Measurements from ENCODE around the gene ETS1. TPM values are rescaled to one million over a fixed set of nuclear protein-coding genes. Genes with fewer than 3 reads are reported as not detected.
"Not testable (repeated sequence)": the region's sequence is repeated elsewhere in the genome, so short reads cannot be mapped to it uniquely, and the experiment has no call there.

Gene ETS1
- total RNA-seq, 2 experiments from 2014 or later: 436 to 444 TPM

DNA sequence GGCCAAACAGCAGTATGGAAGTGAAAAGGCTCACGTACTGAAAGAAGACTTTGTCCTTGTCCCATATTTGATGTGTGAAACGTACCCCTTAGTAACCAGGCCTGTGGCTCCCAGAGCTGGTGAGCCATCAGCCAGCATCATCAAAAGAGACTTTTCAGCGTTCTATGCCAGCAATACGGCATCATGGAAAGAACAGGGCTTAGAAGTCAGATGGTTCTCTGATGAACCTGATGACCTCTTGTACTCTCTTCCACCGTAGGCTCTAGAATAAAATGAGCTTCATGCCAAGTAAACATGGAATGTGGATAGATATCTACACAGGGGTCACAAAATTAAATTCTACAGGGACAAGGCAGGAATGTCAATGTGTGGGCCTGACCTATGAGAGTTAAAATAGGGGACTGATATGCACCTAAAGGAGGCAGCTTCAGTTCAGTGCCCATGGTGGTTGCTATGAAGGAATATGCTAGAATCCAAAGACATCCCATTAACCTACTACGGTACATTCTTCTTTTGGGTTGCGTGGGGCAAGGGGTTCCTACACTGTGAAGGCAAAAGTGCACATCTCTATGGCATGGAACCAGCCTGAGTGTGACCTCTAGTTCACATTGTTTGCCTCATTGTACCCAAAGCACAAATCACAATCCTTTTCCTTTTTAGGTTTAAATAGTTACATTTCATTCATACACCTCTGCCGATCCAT, 130.6 kb downstream of the ETS1 start:
- POLR2A ChIA-PET: interaction anchor here (0.7 to 0.9 kb wide), 2 partner anchors 8 to 65 kb away, joined by 3 to 4 read pairs; no protein-coding TSS in a partner anchor
- CTCF ChIA-PET: interaction anchor here (0.9 to 1.9 kb wide), 4 partner anchors 10 to 284 kb away, joined by 3 to 6 read pairs (median 4); no protein-coding TSS in a partner anchor
- peak overlapping the region; percentile 50 for H3K27ac Mint-ChIP-seq
- no peaks in the 10 kb centered on the region for H3K27me3 Mint-ChIP-seq
- H3K9me3 Mint-ChIP-seq: no peaks in the 10 kb centered on the region
- H3K4me3 Mint-ChIP-seq: no peak overlapping the region
- H3K4me1 Mint-ChIP-seq (ENCODE audit: low read depth): peaks cover 69% of the 10 kb centered on the region
- intact Hi-C loops (cut with micrococcal nuclease): no loop called here
- no peak for DNase-seq
- peaks cover 65% of the 10 kb centered on the region for H3K36me3 Mint-ChIP-seq

GRCh38 chr11:128455766-128456165, 131.6 kb downstream of the ETS1 start:
- POLR2A ChIA-PET: no interaction called here
- peaks cover 56% of the 10 kb centered on the region for H3K36me3 Mint-ChIP-seq
- H3K9me3 Mint-ChIP-seq: no peaks in the 10 kb centered on the region
- intact Hi-C loops (cut with micrococcal nuclease): no loop called here
- peaks cover 67% of the 10 kb centered on the region for H3K4me1 Mint-ChIP-seq (ENCODE audit: low read depth)
- no peaks in the 10 kb centered on the region for H3K27me3 Mint-ChIP-seq
- no peak for DNase-seq
- H3K27ac Mint-ChIP-seq: peak overlapping the region; percentile 50
- H3K4me3 Mint-ChIP-seq: peak overlapping the region; percentile 3
- CTCF ChIA-PET: interaction anchor here (0.9 kb wide), 1 partner anchor 175 kb away, joined by 3 read pairs; no protein-coding TSS in a partner anchor

DNA sequence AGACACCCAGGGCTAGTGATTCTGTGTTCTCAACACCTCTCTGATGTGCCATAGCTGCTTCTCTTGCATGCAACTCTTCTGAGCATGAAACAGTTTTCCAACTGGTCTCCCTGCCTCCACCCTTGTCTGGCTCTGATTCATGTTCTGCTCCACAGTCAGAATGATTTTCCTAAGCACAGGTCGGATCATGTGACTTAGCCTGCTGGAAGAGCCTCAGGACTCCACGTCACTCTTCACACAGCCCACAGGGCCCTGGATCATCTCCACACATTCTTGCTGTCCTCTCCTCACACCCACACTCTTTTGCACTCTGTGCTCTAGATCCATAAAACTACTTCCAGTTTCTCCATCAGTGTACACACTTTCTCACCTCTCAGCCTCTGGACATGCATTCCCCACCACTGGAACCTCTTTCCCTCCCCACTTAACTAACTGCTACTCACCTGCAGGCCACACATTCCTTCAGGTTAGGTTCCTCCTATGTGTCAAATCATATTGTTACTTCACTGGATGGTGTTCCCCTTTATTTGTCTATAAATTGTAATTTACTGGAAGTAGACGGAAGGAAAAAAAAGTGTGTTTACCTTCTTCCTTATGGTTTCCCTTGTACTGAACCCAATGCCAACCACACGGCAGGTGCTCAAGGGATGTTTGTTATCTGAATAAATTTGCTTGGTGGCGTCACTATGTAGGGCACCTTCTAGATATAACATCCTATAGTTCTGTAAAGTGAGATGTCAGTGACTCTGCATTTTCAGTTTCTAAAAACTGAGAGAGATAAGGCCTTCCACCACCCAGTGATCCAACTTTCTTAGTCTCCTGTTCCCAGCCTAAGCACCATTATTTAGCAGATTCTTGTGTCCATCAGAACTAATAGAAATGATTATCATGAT, 133.7 kb downstream of the ETS1 start:
- Mint-ChIP-seq H3K4me1 (ENCODE audit: low read depth) (peaks cover 62% of the 10 kb centered on the region), H3K4me3 (no peak overlapping the region), H3K27me3 (no peaks in the 10 kb centered on the region), H3K27ac (peak overlapping the region; percentile 24), H3K9me3 (no peaks in the 10 kb centered on the region), H3K36me3 (peaks cover 38% of the 10 kb centered on the region)
- intact Hi-C loops (cut with micrococcal nuclease): no loop called here
- DNase-seq: no peak
- CTCF ChIA-PET: interaction anchor here (1.2 kb wide), 1 partner anchor 44 kb away, joined by 4 read pairs; no protein-coding TSS in a partner anchor
- POLR2A ChIA-PET: interaction anchor here (1.1 to 1.4 kb wide), 3 partner anchors 51 to 78 kb away, joined by 4 to 5 read pairs (median 4); no protein-coding TSS in a partner anchor

DNA sequence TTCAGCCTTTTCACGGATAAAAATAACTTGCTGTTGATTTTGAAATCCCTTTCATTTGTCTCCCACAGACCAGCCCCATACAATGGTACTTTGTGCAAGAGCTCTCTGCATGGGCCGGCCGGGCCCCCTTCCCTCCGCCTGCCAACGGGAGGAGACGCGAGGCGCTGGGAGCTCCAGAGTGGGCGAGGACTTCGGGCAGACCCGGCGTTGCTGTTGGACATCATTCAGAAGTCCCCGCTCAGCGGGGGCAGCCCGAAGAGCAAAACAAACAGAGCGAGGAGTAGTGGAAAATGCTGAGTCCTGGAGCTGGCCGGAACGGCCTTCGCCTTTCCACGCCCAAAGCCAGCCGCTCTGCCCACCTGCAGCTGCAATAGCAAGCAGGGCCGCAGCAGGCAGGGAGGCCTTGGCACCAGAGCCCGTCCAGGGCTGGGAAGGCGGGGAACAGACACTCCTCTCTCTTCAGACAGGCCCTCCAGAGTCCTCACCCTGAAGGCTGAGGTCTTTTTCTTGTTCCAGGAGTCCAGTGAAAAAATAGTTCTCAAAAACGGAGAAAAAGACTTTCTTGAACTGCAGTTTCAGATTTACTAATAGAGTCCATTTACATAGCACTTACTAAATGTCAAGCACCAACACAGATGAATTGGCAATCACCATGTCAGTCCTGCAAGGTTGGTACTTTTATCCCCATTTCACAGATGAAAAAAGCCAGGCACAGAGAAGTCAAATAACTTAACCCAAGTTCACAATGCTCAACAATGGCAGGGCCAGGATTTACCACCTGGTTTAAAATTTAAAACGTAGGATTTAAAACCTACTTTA, 135.5 kb downstream of the ETS1 start:
- POLR2A ChIA-PET: interaction anchor here (1.2 kb wide), 1 partner anchor 49 kb away, joined by 4 read pairs; no protein-coding TSS in a partner anchor
- peak overlapping the region; percentile 16 for H3K27ac Mint-ChIP-seq
- H3K36me3 Mint-ChIP-seq: peaks cover 21% of the 10 kb centered on the region
- peaks cover 69% of the 10 kb centered on the region for H3K4me1 Mint-ChIP-seq (ENCODE audit: low read depth)
- intact Hi-C loops (cut with micrococcal nuclease): no loop called here
- no peak overlapping the region for H3K4me3 Mint-ChIP-seq
- no peak for DNase-seq
- CTCF ChIA-PET: interaction anchor here (0.5 to 1.3 kb wide), 4 partner anchors 43 to 256 kb away, joined by 3 to 5 read pairs (median 4); no protein-coding TSS in a partner anchor
- no peaks in the 10 kb centered on the region for H3K9me3 Mint-ChIP-seq
- H3K27me3 Mint-ChIP-seq: no peaks in the 10 kb centered on the region

GRCh38 chr11:128450882-128451651, 136.3 kb downstream of the ETS1 start:
- ChIA-PET POLR2A (no interaction called here), CTCF (interaction anchor here (1.1 kb wide), 1 partner anchor 21 kb away, joined by 3 read pairs; no protein-coding TSS in a partner anchor)
- Mint-ChIP-seq H3K4me1 (ENCODE audit: low read depth) (peaks cover 68% of the 10 kb centered on the region), H3K9me3 (peaks cover 1% of the 10 kb centered on the region), H3K36me3 (peaks cover 13% of the 10 kb centered on the region), H3K27me3 (no peaks in the 10 kb centered on the region), H3K4me3 (no peak overlapping the region), H3K27ac (no peak overlapping the region)
- intact Hi-C loops (cut with micrococcal nuclease): no loop called here
- no peak for DNase-seq

DNA sequence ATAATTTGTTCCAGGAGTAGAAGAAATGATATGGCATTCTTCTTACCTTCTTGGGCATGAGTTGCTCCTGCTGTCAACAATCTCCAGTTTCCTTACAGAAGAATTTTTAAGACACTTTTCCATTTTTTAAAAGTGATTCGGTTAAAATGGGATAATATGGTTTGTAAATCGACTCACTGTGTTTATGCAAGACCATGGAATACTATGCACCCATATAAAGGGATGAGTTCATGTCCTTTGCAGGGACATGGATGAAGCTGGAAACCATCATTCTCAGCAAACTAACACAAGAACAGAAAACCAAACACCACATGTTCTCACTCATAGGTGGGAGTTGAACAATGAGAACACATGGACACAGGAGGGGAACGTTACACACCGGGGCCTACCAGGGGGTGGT, 136.9 kb downstream of the ETS1 start:
- POLR2A ChIA-PET; H3K27me3 Mint-ChIP-seq; H3K4me3 Mint-ChIP-seq; H3K36me3 Mint-ChIP-seq; H3K9me3 Mint-ChIP-seq; H3K27ac Mint-ChIP-seq; intact Hi-C loops (cut with micrococcal nuclease); DNase-seq: not testable (repeated sequence)
- CTCF ChIA-PET: interaction anchor here (1.1 to 1.3 kb wide), 3 partner anchors 21 to 182 kb away, joined by 3 to 4 read pairs (median 3); no protein-coding TSS in a partner anchor
- H3K4me1 Mint-ChIP-seq (ENCODE audit: low read depth): peaks cover 65% of the 10 kb centered on the region

GRCh38 chr11:128448981-128449713, 138.2 kb downstream of the ETS1 start:
- CTCF ChIA-PET: interaction anchor here (0.6 to 1.3 kb wide), 5 partner anchors 26 to 291 kb away, joined by 3 to 4 read pairs (median 3); no protein-coding TSS in a partner anchor
- no peak overlapping the region for H3K27ac Mint-ChIP-seq
- H3K4me1 Mint-ChIP-seq (ENCODE audit: low read depth): peaks cover 54% of the 10 kb centered on the region
- intact Hi-C loops (cut with micrococcal nuclease): loop anchor here (1.0 to 5.0 kb wide), 2 partner anchors 72 to 159 kb away; no protein-coding TSS in a partner anchor
- H3K36me3 Mint-ChIP-seq: peaks cover 5% of the 10 kb centered on the region
- peaks cover 11% of the 10 kb centered on the region for H3K9me3 Mint-ChIP-seq
- H3K4me3 Mint-ChIP-seq: no peak overlapping the region
- POLR2A ChIA-PET: interaction anchor here (1.3 to 1.5 kb wide), 2 partner anchors 20 to 159 kb away, joined by 3 to 5 read pairs; no protein-coding TSS in a partner anchor
- H3K27me3 Mint-ChIP-seq: no peaks in the 10 kb centered on the region
- DNase-seq: no peak

DNA sequence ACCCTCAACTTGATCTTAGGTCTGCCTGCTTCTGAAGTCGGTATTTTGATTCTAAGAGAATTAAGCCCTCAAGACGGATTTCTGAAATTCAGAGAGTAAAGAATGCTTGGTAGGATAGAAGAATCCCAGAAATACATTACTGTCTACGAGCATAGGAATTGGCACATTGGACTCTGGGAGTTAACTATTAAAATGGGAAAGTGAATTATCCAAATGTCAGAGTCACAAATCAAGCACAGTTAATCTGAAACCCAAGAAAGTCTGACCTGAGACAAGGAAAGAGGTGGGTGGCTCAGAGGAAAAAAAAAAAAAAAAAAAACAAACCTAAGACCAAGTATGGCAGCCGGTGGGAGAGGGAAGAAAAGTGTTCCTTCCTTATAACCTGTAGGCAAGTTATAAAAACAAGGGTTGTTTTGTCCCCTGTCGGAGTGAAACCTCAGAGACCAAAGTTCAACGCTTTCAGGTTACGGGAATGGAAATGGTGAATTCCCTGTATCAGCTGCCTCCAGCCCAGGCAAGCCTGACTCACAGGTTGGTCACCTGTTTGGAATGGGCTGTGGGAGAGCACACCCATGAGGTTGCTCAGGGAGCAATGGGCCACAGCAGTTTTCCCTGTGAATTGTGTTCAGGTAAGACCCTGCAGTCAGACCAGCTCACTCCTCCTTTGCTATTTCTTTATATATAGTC, 139.0 kb downstream of the ETS1 start:
- Mint-ChIP-seq H3K27ac (no peak overlapping the region), H3K36me3 (peaks cover 3% of the 10 kb centered on the region), H3K27me3 (no peaks in the 10 kb centered on the region), H3K4me1 (ENCODE audit: low read depth) (peaks cover 46% of the 10 kb centered on the region), H3K4me3 (no peak overlapping the region), H3K9me3 (peaks cover 11% of the 10 kb centered on the region)
- DNase-seq: no peak
- ChIA-PET POLR2A (interaction anchor here (1.3 to 1.5 kb wide), 2 partner anchors 21 to 158 kb away, joined by 3 to 5 read pairs; no protein-coding TSS in a partner anchor), CTCF (interaction anchor here (0.6 to 1.3 kb wide), 3 partner anchors 25 to 291 kb away, joined by 3 to 4 read pairs (median 3); no protein-coding TSS in a partner anchor)
- intact Hi-C loops (cut with micrococcal nuclease): loop anchor here (1.0 to 5.0 kb wide), 2 partner anchors 71 to 158 kb away; no protein-coding TSS in a partner anchor

- Mint-ChIP-seq H3K27me3 (no peaks in the 10 kb centered on the region), H3K4me3 (no peak overlapping the region), H3K36me3 (peaks cover 3% of the 10 kb centered on the region), H3K4me1 (ENCODE audit: low read depth) (peaks cover 39% of the 10 kb centered on the region), H3K27ac (no peak overlapping the region), H3K9me3 (peaks cover 11% of the 10 kb centered on the region)
- intact Hi-C loops (cut with micrococcal nuclease): loop anchor here (5.0 kb wide), 1 partner anchor 70 kb away; no protein-coding TSS in a partner anchor
- no peak for DNase-seq
- ChIA-PET POLR2A (no interaction called here), CTCF (interaction anchor here (1.0 kb wide), 1 partner anchor 9 kb away, joined by 3 read pairs; no protein-coding TSS in a partner anchor)
Observed at GRCh38 chr11:128447233-128447632, 140.1 kb downstream of the ETS1 start.

- Mint-ChIP-seq H3K9me3 (peaks cover 15% of the 10 kb centered on the region), H3K4me1 (ENCODE audit: low read depth) (peaks cover 32% of the 10 kb centered on the region)
- DNase-seq, H3K4me3 Mint-ChIP-seq, CTCF ChIA-PET, H3K36me3 Mint-ChIP-seq, H3K27ac Mint-ChIP-seq, POLR2A ChIA-PET, H3K27me3 Mint-ChIP-seq: not testable (repeated sequence)
- intact Hi-C loops (cut with micrococcal nuclease): loop anchor here (5.0 kb wide), 1 partner anchor 69 kb away; no protein-coding TSS in a partner anchor
Observed at GRCh38 chr11:128445921-128446320, 141.4 kb downstream of the ETS1 start.

Data from activated CD4-positive, alpha-beta memory T cell treated with anti-CD3 and anti-CD28 coated beads for 36 hours (primary cell).